ENCODE data around the gene CYB5RL.

DNA sequence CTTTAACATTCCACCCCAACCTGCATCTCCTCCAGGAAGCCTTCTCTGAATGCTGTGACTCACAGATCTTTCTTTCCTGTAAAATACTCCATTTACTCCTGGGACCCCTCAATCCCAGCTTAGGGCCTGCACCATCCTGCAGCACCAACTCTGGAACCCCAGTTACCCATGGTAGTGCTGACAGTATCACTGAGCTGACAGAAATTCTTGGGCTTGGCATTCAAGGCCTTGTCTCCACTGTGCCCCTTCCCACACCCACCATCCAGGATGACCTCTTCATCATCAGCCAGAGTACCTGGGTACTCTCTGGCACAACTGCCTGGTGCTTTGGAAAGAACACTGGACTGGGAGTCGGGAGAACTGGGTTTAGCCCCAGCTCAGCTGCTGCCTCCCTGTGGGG, 8.3 kb downstream of the CYB5RL start:
- no peak for TF ChIP-seq POLR2A (IDR thresholded peaks at IDR 0.05; ENCODE audit: low read depth, low read length)
- TF ChIP-seq TAF1 (IDR thresholded peaks at IDR 0.05; ENCODE audit: low read depth, low read length): no peak
- TF ChIP-seq SPI1 (IDR thresholded peaks at IDR 0.05; ENCODE audit: low read depth, low read length): no peak
- TF ChIP-seq POLR2AphosphoS5 (IDR thresholded peaks at IDR 0.05; ENCODE audit: low read depth, low read length): no peak
- TF ChIP-seq PAX5 (IDR thresholded peaks at IDR 0.05; ENCODE audit: insufficient read depth, low read length, severe bottlenecking): no peak
- TF ChIP-seq POU2F2 (IDR thresholded peaks at IDR 0.05; ENCODE audit: low read depth, low read length): no peak

Measured in GM12891 (cell line).